ENCODE data around the gene DNAJC18.

GRCh38 chr5:139446956-139447779 lies 7.8 kb upstream of the DNAJC18 start:
- TF ChIP-seq CTCF (IDR thresholded peaks at IDR 0.05; ENCODE audit: borderline replicate concordance, extremely low read depth, low read length, poor library complexity, severe bottlenecking), result no peak
- TF ChIP-seq EZH2 (IDR thresholded peaks at IDR 0.05; ENCODE audit: borderline replicate concordance, low read depth, low read length, severe bottlenecking), result no peak
